ENCODE measurements around the gene FAF2.
"Not testable (repeated sequence)": the region's sequence is repeated elsewhere in the genome, so short reads cannot be mapped to it uniquely, and the experiment has no call there.

The FAF2 gene

GRCh38 chr5:176550937-176551336, 102.8 kb downstream of the FAF2 start:
- not testable (repeated sequence) for DNase-seq (ENCODE audit: low read depth, low spot score); H3K4me3 ChIP-seq (ENCODE audit: low read length)

GRCh38 chr5:176552332-176552869, 104.2 kb downstream of the FAF2 start:
- H3K4me3 ChIP-seq (ENCODE audit: low read length), result no peak overlapping the region
- no peak for DNase-seq (ENCODE audit: low read depth, low spot score)

DNA sequence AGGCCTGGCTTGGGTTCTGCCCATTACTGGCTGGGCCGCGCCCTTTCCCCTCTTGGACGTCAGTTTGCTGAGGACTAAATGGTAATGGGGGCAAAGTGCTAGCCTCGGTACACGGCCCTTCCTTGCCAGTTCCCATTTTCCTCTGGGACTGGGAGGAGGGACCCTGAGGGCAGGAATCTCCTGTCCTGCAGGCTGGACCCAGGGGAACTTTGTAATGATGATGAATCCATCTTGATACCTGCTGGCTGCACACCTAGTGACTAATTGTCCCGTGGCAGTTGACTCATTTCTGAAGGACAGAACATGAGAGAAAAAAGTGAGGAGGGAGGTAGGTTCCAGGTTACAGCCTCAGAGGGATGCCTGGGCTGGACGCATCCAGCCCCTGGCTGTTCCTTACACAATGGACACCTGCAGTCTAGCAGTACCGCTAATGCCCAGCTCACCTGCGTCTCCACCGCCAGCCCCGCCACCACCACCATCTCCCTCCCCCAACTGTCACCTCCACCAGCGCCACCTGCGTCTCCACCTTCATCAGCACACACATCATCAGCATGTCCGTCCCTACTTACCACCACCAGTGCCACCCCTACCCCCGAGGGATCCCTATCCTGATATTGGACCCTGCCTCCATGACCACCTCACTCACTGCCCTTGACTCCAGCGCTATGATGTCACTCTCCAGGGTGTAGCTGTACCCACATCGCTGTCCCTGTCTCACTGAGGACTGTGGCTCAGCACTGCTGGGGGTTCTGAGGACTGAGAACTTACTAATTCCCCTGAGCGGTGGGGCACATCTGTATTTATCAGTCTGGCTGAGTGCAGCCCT, 105.3 kb downstream of the FAF2 start:
- H3K4me3 ChIP-seq (ENCODE audit: low read length), result no peak overlapping the region
- no peak for DNase-seq (ENCODE audit: low read depth, low spot score)

DNA sequence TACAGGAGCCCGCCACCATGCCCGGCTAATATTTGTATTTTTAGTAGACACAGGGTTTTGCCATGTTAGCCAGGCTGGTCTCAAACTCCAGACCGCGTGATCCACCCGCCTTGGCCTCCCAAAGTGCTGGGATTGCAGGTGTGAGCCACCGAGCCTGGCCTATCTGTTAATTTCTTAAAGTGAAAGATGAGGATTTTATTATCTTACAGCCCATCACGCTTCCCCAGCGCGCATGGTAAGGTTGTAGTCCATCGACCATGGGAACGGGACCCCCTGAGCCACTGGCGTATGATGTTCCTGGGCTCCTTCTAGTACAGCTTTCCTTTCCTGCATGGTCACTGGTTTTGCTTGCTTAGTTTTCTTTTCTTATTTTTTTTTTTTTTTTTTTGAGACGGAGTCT, 109.7 kb downstream of the FAF2 start:
- no peak overlapping the region for H3K4me3 ChIP-seq (ENCODE audit: low read length)
- no peak for DNase-seq (ENCODE audit: low read depth, low spot score)
